ENCODE results near the gene PROCR. TPM values are rescaled to one million over a fixed set of nuclear protein-coding genes. Genes with fewer than 3 reads are reported as not detected.

The PROCR gene
- total and polyA plus RNA-seq, 10 of the 15 experiments (the other 5 are each of a cell fraction or from before 2014, with no cell fraction given) = 0.12 to 0.78 (median 0.35) TPM; not detected in 2

GRCh38 chr20:35173576-35174192, 1.8 kb downstream of the PROCR start (continued):
- no peak for TF ChIP-seq CUX1 (IDR thresholded peaks at IDR 0.05; ENCODE audit: insufficient replicate concordance, low read depth, low read length)
- TF ChIP-seq IRF3 (IDR thresholded peaks at IDR 0.05) = no peak
- TF ChIP-seq EZH2 (IDR thresholded peaks at IDR 0.05; ENCODE audit: borderline replicate concordance, control insufficient read depth, low read depth, low read length) = no peak
- TF ChIP-seq BHLHE40 (IDR thresholded peaks at IDR 0.05; ENCODE audit: borderline replicate concordance in 1 of 2, low read depth in 2 of 2, low read length in 1 of 2) = no peak
- no peak for TF ChIP-seq ATF3 (IDR thresholded peaks at IDR 0.05; ENCODE audit: borderline replicate concordance, extremely low read depth, low read depth, low read length)
- no peak for TF ChIP-seq SRF (IDR thresholded peaks at IDR 0.05; ENCODE audit: low read depth in 2 of 2, low read length in 2 of 2)
- no peak for TF ChIP-seq SREBF1 (IDR thresholded peaks at IDR 0.05; ENCODE audit: low read length)
- no peak for TF ChIP-seq CHD4 (IDR thresholded peaks at IDR 0.05)
- TF ChIP-seq CREB1 (IDR thresholded peaks at IDR 0.05; ENCODE audit: low read depth) = no peak

All from GM12878 (cell line).